Measurements from ENCODE around the gene TEX36.
"Not testable (repeated sequence)": the region's sequence is repeated elsewhere in the genome, so short reads cannot be mapped to it uniquely, and the experiment has no call there.

TEX36 gene

GRCh38 chr10:125683063-125683462 is at the start of gene TEX36:
TEX36 (minus strand) TSS chr10:125683163; CDS start chr10:125682989, 174 bp downstream.
- H3K4me1 ChIP-seq (ENCODE audit: control insufficient read depth in 2 of 2, insufficient read depth in 2 of 2, low read length in 2 of 2): no peaks in the 10 kb centered on the region
- no peak within 1 kb of the TSS for H3K4me3 ChIP-seq (ENCODE audit: low read length in 2 of 2)
- H3K36me3 ChIP-seq (ENCODE audit: control insufficient read depth in 2 of 2, insufficient read depth in 2 of 2, low read length in 2 of 2): no peaks in the 10 kb centered on the region
- no peak within 1 kb of the TSS for H3K9ac ChIP-seq (ENCODE audit: low read depth in 1 of 2, low read length in 2 of 2)
- H3K27me3 ChIP-seq (ENCODE audit: control insufficient read depth in 2 of 2, insufficient read depth in 2 of 2, low read length in 2 of 2): peaks cover 0 to 4% of the 10 kb centered on the region in 2 donors
- H3K9me3 ChIP-seq (ENCODE audit: control insufficient read depth in 2 of 2, low read length in 2 of 2): no peaks in the 10 kb centered on the region
- no peak within 1 kb of the TSS for H3K27ac ChIP-seq (ENCODE audit: low read depth in 2 of 2, low read length in 2 of 2)

- no peaks in the 10 kb centered on the region for H3K9me3 ChIP-seq (ENCODE audit: control insufficient read depth in 2 of 2, low read length in 2 of 2)
- no peak overlapping the region for H3K4me3 ChIP-seq (ENCODE audit: low read length in 2 of 2)
- peaks cover 0 to 14% of the 10 kb centered on the region in 2 donors for H3K4me1 ChIP-seq (ENCODE audit: control insufficient read depth in 2 of 2, insufficient read depth in 2 of 2, low read length in 2 of 2)
- no peak overlapping the region for H3K9ac ChIP-seq (ENCODE audit: low read depth in 1 of 2, low read length in 2 of 2)
- no peak overlapping the region for H3K27ac ChIP-seq (ENCODE audit: low read depth in 2 of 2, low read length in 2 of 2)
- peaks cover 79 to 85% of the 10 kb centered on the region in 2 donors for H3K36me3 ChIP-seq (ENCODE audit: control insufficient read depth in 2 of 2, insufficient read depth in 2 of 2, low read length in 2 of 2)
- no peaks in the 10 kb centered on the region for H3K27me3 ChIP-seq (ENCODE audit: control insufficient read depth in 2 of 2, insufficient read depth in 2 of 2, low read length in 2 of 2)
These were observed 44.5 kb upstream of the TEX36 start for GRCh38 chr10:125727436-125727835.

- Histone ChIP-seq H3K27me3 (ENCODE audit: control insufficient read depth in 2 of 2, insufficient read depth in 2 of 2, low read length in 2 of 2) (no peaks in the 10 kb centered on the region), H3K27ac (ENCODE audit: low read depth in 2 of 2, low read length in 2 of 2) (no peak overlapping the region), H3K9me3 (ENCODE audit: control insufficient read depth in 2 of 2, low read length in 2 of 2) (no peaks in the 10 kb centered on the region), H3K9ac (ENCODE audit: low read depth in 1 of 2, low read length in 2 of 2) (peak overlapping the region in 1 of 2 donors; percentile 21), H3K4me3 (ENCODE audit: low read length in 2 of 2) (no peak overlapping the region), H3K4me1 (ENCODE audit: control insufficient read depth in 2 of 2, insufficient read depth in 2 of 2, low read length in 2 of 2) (peaks cover 0 to 14% of the 10 kb centered on the region in 2 donors), H3K36me3 (ENCODE audit: control insufficient read depth in 2 of 2, insufficient read depth in 2 of 2, low read length in 2 of 2) (peaks cover 75 to 85% of the 10 kb centered on the region in 2 donors)
These were observed 44.0 kb upstream of the TEX36 start for GRCh38 chr10:125726914-125727313.

GRCh38 chr10:125722811-125723210 is 39.8 kb upstream of the TEX36 start:
- Histone ChIP-seq H3K36me3 (ENCODE audit: control insufficient read depth in 2 of 2, insufficient read depth in 2 of 2, low read length in 2 of 2) (peaks cover 50 to 51% of the 10 kb centered on the region in 2 donors), H3K9me3 (ENCODE audit: control insufficient read depth in 2 of 2, low read length in 2 of 2) (no peaks in the 10 kb centered on the region), H3K4me3 (ENCODE audit: low read length in 2 of 2) (no peak overlapping the region), H3K27ac (ENCODE audit: low read depth in 2 of 2, low read length in 2 of 2) (no peak overlapping the region), H3K27me3 (ENCODE audit: control insufficient read depth in 2 of 2, insufficient read depth in 2 of 2, low read length in 2 of 2) (no peaks in the 10 kb centered on the region), H3K9ac (ENCODE audit: low read depth in 1 of 2, low read length in 2 of 2) (no peak overlapping the region), H3K4me1 (ENCODE audit: control insufficient read depth in 2 of 2, insufficient read depth in 2 of 2, low read length in 2 of 2) (peaks cover 8 to 30% of the 10 kb centered on the region in 2 donors)

- peaks cover 8 to 16% of the 10 kb centered on the region in 2 donors for H3K4me1 ChIP-seq (ENCODE audit: control insufficient read depth in 2 of 2, insufficient read depth in 2 of 2, low read length in 2 of 2)
- H3K27ac ChIP-seq (ENCODE audit: low read depth in 2 of 2, low read length in 2 of 2): no peak overlapping the region
- H3K9me3 ChIP-seq (ENCODE audit: control insufficient read depth in 2 of 2, low read length in 2 of 2): no peaks in the 10 kb centered on the region
- no peaks in the 10 kb centered on the region for H3K27me3 ChIP-seq (ENCODE audit: control insufficient read depth in 2 of 2, insufficient read depth in 2 of 2, low read length in 2 of 2)
- H3K9ac ChIP-seq (ENCODE audit: low read depth in 1 of 2, low read length in 2 of 2): no peak overlapping the region
- peaks cover 36 to 37% of the 10 kb centered on the region in 2 donors for H3K36me3 ChIP-seq (ENCODE audit: control insufficient read depth in 2 of 2, insufficient read depth in 2 of 2, low read length in 2 of 2)
- peak overlapping the region in 1 of 2 donors; percentile 100 for H3K4me3 ChIP-seq (ENCODE audit: low read length in 2 of 2)
These were observed 38.1 kb upstream of the TEX36 start for GRCh38 chr10:125721035-125721434.

- H3K36me3 ChIP-seq (ENCODE audit: control insufficient read depth in 2 of 2, insufficient read depth in 2 of 2, low read length in 2 of 2): peaks cover 27 to 29% of the 10 kb centered on the region in 2 donors
- H3K9me3 ChIP-seq (ENCODE audit: control insufficient read depth in 2 of 2, low read length in 2 of 2): no peaks in the 10 kb centered on the region
- H3K4me3 ChIP-seq (ENCODE audit: low read length in 2 of 2): peak overlapping the region; percentile 94 to 100
- H3K9ac ChIP-seq (ENCODE audit: low read depth in 1 of 2, low read length in 2 of 2): peak overlapping the region; percentile 98 to 99
- peaks cover 8 to 16% of the 10 kb centered on the region in 2 donors for H3K4me1 ChIP-seq (ENCODE audit: control insufficient read depth in 2 of 2, insufficient read depth in 2 of 2, low read length in 2 of 2)
- H3K27me3 ChIP-seq (ENCODE audit: control insufficient read depth in 2 of 2, insufficient read depth in 2 of 2, low read length in 2 of 2): no peaks in the 10 kb centered on the region
- H3K27ac ChIP-seq (ENCODE audit: low read depth in 2 of 2, low read length in 2 of 2): peak overlapping the region; percentile 81 to 87
These were observed 37.0 kb upstream of the TEX36 start for GRCh38 chr10:125720002-125720382.

- Histone ChIP-seq H3K27me3 (ENCODE audit: control insufficient read depth in 2 of 2, insufficient read depth in 2 of 2, low read length in 2 of 2) (no peaks in the 10 kb centered on the region), H3K4me3 (ENCODE audit: low read length in 2 of 2) (peak within 1 kb of the TSS; percentile 94 to 100), H3K4me1 (ENCODE audit: control insufficient read depth in 2 of 2, insufficient read depth in 2 of 2, low read length in 2 of 2) (peaks cover 8 to 16% of the 10 kb centered on the region in 2 donors), H3K9ac (ENCODE audit: low read depth in 1 of 2, low read length in 2 of 2) (peak within 1 kb of the TSS; percentile 98 to 99), H3K36me3 (ENCODE audit: control insufficient read depth in 2 of 2, insufficient read depth in 2 of 2, low read length in 2 of 2) (peaks cover 21 to 23% of the 10 kb centered on the region in 2 donors), H3K27ac (ENCODE audit: low read depth in 2 of 2, low read length in 2 of 2) (peak within 1 kb of the TSS; percentile 85 to 87), H3K9me3 (ENCODE audit: control insufficient read depth in 2 of 2, low read length in 2 of 2) (no peaks in the 10 kb centered on the region)
These were observed 36.4 kb upstream of the TEX36 start, which contains the start of gene EDRF1 for GRCh38 chr10:125719173-125720001. EDRF1 (plus strand) TSS chr10:125719709; CDS start chr10:125719808, 99 bp downstream.

- not testable (repeated sequence) for H3K9ac ChIP-seq (ENCODE audit: low read depth in 1 of 2, low read length in 2 of 2); H3K36me3 ChIP-seq (ENCODE audit: control insufficient read depth in 2 of 2, insufficient read depth in 2 of 2, low read length in 2 of 2); H3K4me1 ChIP-seq (ENCODE audit: control insufficient read depth in 2 of 2, insufficient read depth in 2 of 2, low read length in 2 of 2); H3K4me3 ChIP-seq (ENCODE audit: low read length in 2 of 2); H3K9me3 ChIP-seq (ENCODE audit: control insufficient read depth in 2 of 2, low read length in 2 of 2); H3K27me3 ChIP-seq (ENCODE audit: control insufficient read depth in 2 of 2, insufficient read depth in 2 of 2, low read length in 2 of 2); H3K27ac ChIP-seq (ENCODE audit: low read depth in 2 of 2, low read length in 2 of 2)
These were observed 31.8 kb upstream of the TEX36 start for GRCh38 chr10:125714728-125715127.

GRCh38 chr10:125711110-125711750 is 28.3 kb upstream of the TEX36 start:
- Histone ChIP-seq H3K4me1 (ENCODE audit: control insufficient read depth in 2 of 2, insufficient read depth in 2 of 2, low read length in 2 of 2) (peaks cover 3% of the 10 kb centered on the region in 2 donors), H3K4me3 (ENCODE audit: low read length in 2 of 2) (no peak overlapping the region), H3K27me3 (ENCODE audit: control insufficient read depth in 2 of 2, insufficient read depth in 2 of 2, low read length in 2 of 2) (no peaks in the 10 kb centered on the region), H3K27ac (ENCODE audit: low read depth in 2 of 2, low read length in 2 of 2) (no peak overlapping the region), H3K9ac (ENCODE audit: low read depth in 1 of 2, low read length in 2 of 2) (no peak overlapping the region), H3K9me3 (ENCODE audit: control insufficient read depth in 2 of 2, low read length in 2 of 2) (no peaks in the 10 kb centered on the region), H3K36me3 (ENCODE audit: control insufficient read depth in 2 of 2, insufficient read depth in 2 of 2, low read length in 2 of 2) (no peaks in the 10 kb centered on the region)

Data from mucosa of rectum (tissue), 2 donors.